Mammary epithelial cell (primary cell): ENCODE results near the gene CABP7.

ENCODE experiments used
- CTCF ChIP-seq, 2 donors: IDR thresholded peaks in 1 of 2; conservative IDR thresholded peaks in 1 of 2; 2 replicates each; pipeline ENCODE4 v1.5.1; 2011 to 2012; ENCODE audit warnings: inconsistent platforms in 2 of 2, low read length in 2 of 2, mild to moderate bottlenecking in 2 of 2, control low read depth in 1 of 2, low read depth in 1 of 2; ENCODE audit not compliant: insufficient read depth in 1 of 2; ENCODE audit errors: extremely low read depth in 1 of 2
- EZH2 ChIP-seq: IDR thresholded peaks from 2 replicates; pipeline ENCODE4 v1.6.1; 2012; ENCODE audit warnings: low read length, inconsistent platforms, borderline replicate concordance

GRCh38 chr22:29715240-29715639 lies 4.6 kb upstream of the CABP7 start:
- TF ChIP-seq EZH2 (no peak), CTCF (conservative IDR thresholded peaks at IDR 0.05 in 1 of 2, IDR thresholded peaks at IDR 0.05 in 1 of 2; ENCODE audit: extremely low read depth in 1 of 2, insufficient read depth in 1 of 2, low read depth in 1 of 2, low read length in 2 of 2) (no peak)
